Measurements from ENCODE around the gene BLTP1. TPM values are rescaled to one million over a fixed set of nuclear protein-coding genes. Genes with fewer than 3 reads are reported as not detected.

Gene BLTP1
- total and polyA plus RNA-seq, 4 donors, result 7.0 to 106 (median 61.7) TPM

Other genes starting within 250 kb of the BLTP1 start
- 1 to 10 TPM in 1 of 2 donors, under 1 TPM in 1; 0.26 to 1.3 TPM for gene TRPC3, start 200.3 kb upstream of the BLTP1 start, total RNA-seq
- gene TRPC3, start 200.3 kb upstream of the BLTP1 start, polyA plus RNA-seq, result not detected
- gene ADAD1, start 226.7 kb downstream of the BLTP1 start, total RNA-seq, result not detected
- not detected for gene ADAD1, start 226.7 kb downstream of the BLTP1 start, polyA plus RNA-seq

All from aorta (tissue), 4 donors.